ENCODE measurements around the gene PTPA.

PTPA gene

GRCh38 chr9:129089246-129089645 is 22.0 kb upstream of the PTPA start:
- H3K9me3 ChIP-seq (ENCODE audit: insufficient read depth, low read length) = no peaks in the 10 kb centered on the region
- no peak for DNase-seq (ENCODE audit: low read depth, low spot score)
- H3K9ac ChIP-seq (ENCODE audit: insufficient read length, low read depth) = no peak overlapping the region
- TF ChIP-seq YY1 (IDR thresholded peaks at IDR 0.05; ENCODE audit: insufficient read depth, insufficient read length) = no peak
- TF ChIP-seq SUZ12 (IDR thresholded peaks at IDR 0.05; ENCODE audit: extremely low read depth, insufficient read depth, insufficient read length) = no peak
- TF ChIP-seq ZNF274 (IDR thresholded peaks at IDR 0.05; ENCODE audit: low read depth, low read length) = no peak
- no peaks in the 10 kb centered on the region for H3K27me3 ChIP-seq (ENCODE audit: insufficient read depth, insufficient read length)
- H3K36me3 ChIP-seq (ENCODE audit: insufficient read depth, insufficient read length, low read length) = peaks cover 62% of the 10 kb centered on the region
- no peak overlapping the region for H3K4me3 ChIP-seq (ENCODE audit: insufficient read length, low read depth)
- H3K4me1 ChIP-seq (ENCODE audit: insufficient read depth, insufficient read length) = peaks cover 5% of the 10 kb centered on the region

DNA sequence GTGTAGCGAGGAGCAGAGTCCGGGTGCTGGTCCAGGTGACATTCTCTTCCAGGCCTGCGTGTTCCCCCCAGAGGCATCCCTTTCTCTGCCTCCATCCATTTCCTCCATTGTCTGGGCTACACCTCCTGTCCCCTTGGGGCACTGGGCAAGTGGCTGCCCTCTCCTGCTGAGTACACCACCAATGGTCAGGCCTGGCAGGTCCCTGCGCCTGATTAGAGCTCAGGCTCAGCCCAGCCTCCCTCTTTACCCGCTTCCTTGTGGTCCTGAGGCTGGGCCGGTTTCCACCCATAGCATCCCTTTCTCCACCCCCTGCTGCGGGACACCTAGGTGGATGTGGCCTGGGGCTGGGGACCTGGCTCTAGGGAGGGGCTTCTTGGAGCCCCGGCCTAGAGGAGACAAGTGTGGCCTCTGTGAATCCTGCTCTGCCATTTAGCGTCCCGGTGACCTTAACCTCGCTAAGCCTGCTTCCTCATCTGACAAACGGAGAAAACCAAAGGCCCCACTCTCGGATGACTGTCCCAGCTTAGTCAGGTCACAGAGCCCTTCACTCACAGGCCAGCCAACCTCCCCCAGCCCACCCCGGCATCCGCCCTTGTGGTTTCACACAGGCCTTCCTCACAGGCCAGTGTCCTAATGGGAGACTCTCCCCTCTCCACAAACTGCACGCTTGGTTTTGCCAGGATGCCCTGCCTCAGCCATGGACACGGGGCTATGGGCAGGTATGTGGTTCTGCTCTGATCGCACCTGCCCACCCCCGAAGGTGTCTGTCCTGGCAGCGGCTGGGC is 17.4 kb upstream of the PTPA start:
- TF ChIP-seq SUZ12 (IDR thresholded peaks at IDR 0.05; ENCODE audit: extremely low read depth, insufficient read depth, insufficient read length) = no peak
- no peak for TF ChIP-seq YY1 (IDR thresholded peaks at IDR 0.05; ENCODE audit: insufficient read depth, insufficient read length)
- no peak for TF ChIP-seq ZNF274 (IDR thresholded peaks at IDR 0.05; ENCODE audit: low read depth, low read length)
- Histone ChIP-seq H3K4me3 (ENCODE audit: insufficient read length, low read depth) (no peak overlapping the region), H3K9ac (ENCODE audit: insufficient read length, low read depth) (peak overlapping the region; percentile 56), H3K36me3 (ENCODE audit: insufficient read depth, insufficient read length, low read length) (peaks cover 27% of the 10 kb centered on the region), H3K9me3 (ENCODE audit: insufficient read depth, low read length) (no peaks in the 10 kb centered on the region), H3K4me1 (ENCODE audit: insufficient read depth, insufficient read length) (peaks cover 5% of the 10 kb centered on the region), H3K27me3 (ENCODE audit: insufficient read depth, insufficient read length) (no peaks in the 10 kb centered on the region)
- DNase-seq (ENCODE audit: low read depth, low spot score) = no peak

GRCh38 chr9:129094387-129095169 is 16.6 kb upstream of the PTPA start:
- Histone ChIP-seq H3K36me3 (ENCODE audit: insufficient read depth, insufficient read length, low read length) (peaks cover 19% of the 10 kb centered on the region), H3K4me1 (ENCODE audit: insufficient read depth, insufficient read length) (peaks cover 5% of the 10 kb centered on the region), H3K27me3 (ENCODE audit: insufficient read depth, insufficient read length) (no peaks in the 10 kb centered on the region), H3K4me3 (ENCODE audit: insufficient read length, low read depth) (no peak overlapping the region), H3K9ac (ENCODE audit: insufficient read length, low read depth) (no peak overlapping the region), H3K9me3 (ENCODE audit: insufficient read depth, low read length) (no peaks in the 10 kb centered on the region)
- no peak for DNase-seq (ENCODE audit: low read depth, low spot score)
- no peak for TF ChIP-seq YY1 (IDR thresholded peaks at IDR 0.05; ENCODE audit: insufficient read depth, insufficient read length)
- TF ChIP-seq SUZ12 (IDR thresholded peaks at IDR 0.05; ENCODE audit: extremely low read depth, insufficient read depth, insufficient read length) = no peak
- no peak for TF ChIP-seq ZNF274 (IDR thresholded peaks at IDR 0.05; ENCODE audit: low read depth, low read length)

DNA sequence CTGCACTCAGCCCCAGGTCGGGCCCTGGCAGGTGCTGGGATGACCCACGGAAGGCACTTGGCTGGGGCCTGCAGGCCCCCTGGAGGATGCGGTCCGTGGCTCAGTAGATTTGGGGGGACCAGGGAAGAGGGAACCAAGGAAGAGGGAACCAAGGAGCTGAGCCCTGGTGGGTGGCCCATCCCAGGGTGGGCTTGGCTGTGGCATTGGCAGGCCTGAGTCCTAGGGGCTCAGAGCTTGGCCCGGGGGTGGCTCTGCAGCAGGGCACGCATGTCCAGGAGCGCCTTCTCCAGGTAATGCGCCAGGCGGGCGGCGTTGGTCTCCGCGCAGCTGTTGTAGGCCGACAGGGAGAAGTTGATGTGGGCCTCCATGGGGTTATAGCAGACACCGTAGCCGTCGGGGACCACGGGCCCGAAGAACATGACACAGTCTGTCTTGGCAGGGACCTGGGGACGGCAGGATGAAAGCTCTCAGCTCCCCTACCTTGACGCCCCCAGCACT is 16.0 kb upstream of the PTPA start:
- no peak overlapping the region for H3K9ac ChIP-seq (ENCODE audit: insufficient read length, low read depth)
- no peaks in the 10 kb centered on the region for H3K27me3 ChIP-seq (ENCODE audit: insufficient read depth, insufficient read length)
- no peak for DNase-seq (ENCODE audit: low read depth, low spot score)
- no peaks in the 10 kb centered on the region for H3K9me3 ChIP-seq (ENCODE audit: insufficient read depth, low read length)
- H3K36me3 ChIP-seq (ENCODE audit: insufficient read depth, insufficient read length, low read length) = peaks cover 13% of the 10 kb centered on the region
- TF ChIP-seq SUZ12 (IDR thresholded peaks at IDR 0.05; ENCODE audit: extremely low read depth, insufficient read depth, insufficient read length) (no peak), YY1 (IDR thresholded peaks at IDR 0.05; ENCODE audit: insufficient read depth, insufficient read length) (no peak), ZNF274 (IDR thresholded peaks at IDR 0.05; ENCODE audit: low read depth, low read length) (no peak)
- peaks cover 5% of the 10 kb centered on the region for H3K4me1 ChIP-seq (ENCODE audit: insufficient read depth, insufficient read length)
- H3K4me3 ChIP-seq (ENCODE audit: insufficient read length, low read depth) = no peak overlapping the region

DNA sequence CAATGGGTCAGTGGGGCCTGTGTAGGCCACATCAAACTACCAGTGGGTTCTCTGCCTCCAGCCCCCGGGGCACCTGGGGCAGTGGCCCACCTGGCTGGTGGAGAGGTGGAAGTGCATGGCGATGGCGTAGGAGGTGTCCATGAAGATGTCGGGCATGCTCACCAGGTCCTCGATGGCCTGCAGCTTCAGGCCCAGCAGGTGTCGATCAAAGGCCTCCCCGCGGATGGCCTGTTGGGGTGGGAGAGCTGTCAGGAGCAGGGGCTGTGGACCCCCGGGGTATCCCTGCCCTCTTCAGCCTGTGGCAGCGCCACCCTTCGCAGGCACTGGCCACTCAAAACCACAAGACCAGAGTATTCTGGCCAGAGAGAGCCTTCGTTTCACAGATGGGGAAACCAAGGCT is 15.3 kb upstream of the PTPA start:
- no peak for DNase-seq (ENCODE audit: low read depth, low spot score)
- no peak overlapping the region for H3K9ac ChIP-seq (ENCODE audit: insufficient read length, low read depth)
- peaks cover 5% of the 10 kb centered on the region for H3K4me1 ChIP-seq (ENCODE audit: insufficient read depth, insufficient read length)
- TF ChIP-seq SUZ12 (IDR thresholded peaks at IDR 0.05; ENCODE audit: extremely low read depth, insufficient read depth, insufficient read length) = no peak
- no peak for TF ChIP-seq YY1 (IDR thresholded peaks at IDR 0.05; ENCODE audit: insufficient read depth, insufficient read length)
- TF ChIP-seq ZNF274 (IDR thresholded peaks at IDR 0.05; ENCODE audit: low read depth, low read length) = no peak
- H3K36me3 ChIP-seq (ENCODE audit: insufficient read depth, insufficient read length, low read length) = peaks cover 6% of the 10 kb centered on the region
- no peak overlapping the region for H3K4me3 ChIP-seq (ENCODE audit: insufficient read length, low read depth)
- H3K27me3 ChIP-seq (ENCODE audit: insufficient read depth, insufficient read length) = peaks cover 2% of the 10 kb centered on the region
- H3K9me3 ChIP-seq (ENCODE audit: insufficient read depth, low read length) = no peaks in the 10 kb centered on the region

DNA sequence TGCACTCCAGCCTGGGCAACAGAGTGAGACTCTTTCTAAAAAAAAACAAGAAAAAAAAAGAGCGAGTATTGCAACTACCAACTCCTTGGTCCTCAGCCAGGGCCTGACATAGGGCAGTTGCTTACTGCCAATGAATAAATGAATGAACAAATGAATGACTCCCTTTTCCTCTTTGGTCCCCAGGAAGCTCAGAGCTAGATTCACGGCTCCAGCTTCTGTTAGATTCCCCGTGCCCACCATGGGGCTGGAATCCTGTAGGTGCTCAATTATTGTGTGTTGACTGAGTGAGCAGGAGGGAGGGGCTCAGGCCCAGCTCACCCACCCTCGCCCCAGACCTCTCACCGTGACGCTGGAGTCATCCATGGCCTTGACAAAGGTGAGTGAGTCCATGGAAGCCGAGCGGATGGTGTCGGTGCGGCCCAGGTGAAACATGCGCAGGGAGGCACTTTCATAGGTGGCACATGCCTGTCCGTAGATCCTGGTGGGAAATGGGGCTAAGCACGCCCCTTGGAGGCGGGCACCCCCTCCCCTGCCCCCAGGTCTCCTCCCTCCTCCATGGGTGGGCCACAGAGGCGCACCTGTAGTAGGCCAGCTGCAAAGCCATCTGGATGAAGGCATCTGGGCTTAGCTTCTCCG is 13.4 kb upstream of the PTPA start:
- Histone ChIP-seq H3K36me3 (ENCODE audit: insufficient read depth, insufficient read length, low read length) (peaks cover 4% of the 10 kb centered on the region), H3K9ac (ENCODE audit: insufficient read length, low read depth) (no peak overlapping the region), H3K9me3 (ENCODE audit: insufficient read depth, low read length) (no peaks in the 10 kb centered on the region), H3K4me3 (ENCODE audit: insufficient read length, low read depth) (no peak overlapping the region), H3K4me1 (ENCODE audit: insufficient read depth, insufficient read length) (peaks cover 5% of the 10 kb centered on the region), H3K27me3 (ENCODE audit: insufficient read depth, insufficient read length) (peaks cover 7% of the 10 kb centered on the region)
- no peak for TF ChIP-seq SUZ12 (IDR thresholded peaks at IDR 0.05; ENCODE audit: extremely low read depth, insufficient read depth, insufficient read length)
- TF ChIP-seq ZNF274 (IDR thresholded peaks at IDR 0.05; ENCODE audit: low read depth, low read length) = no peak
- TF ChIP-seq YY1 (IDR thresholded peaks at IDR 0.05; ENCODE audit: insufficient read depth, insufficient read length) = no peak
- no peak for DNase-seq (ENCODE audit: low read depth, low spot score)
